OCI-LY7 (cell line): ENCODE measurements around the gene HOXB8. TPM values are rescaled to one million over a fixed set of nuclear protein-coding genes. Genes with fewer than 3 reads are reported as not detected.

Experiments used
- BruUV-seq: library from RNA; stranded (reverse); fragments of 400-500 nt; replicated peaks from 2 replicates; lab custom pipeline; 2021; lab: Mats Ljungman, UMichigan
- CTCF ChIA-PET: fragments of 300-600 bp; sonication (Branson Sonifier 250); formaldehyde crosslinking; loops from one replicate; lab custom pipeline; 2022; ENCODE audit warnings: antibody characterized with exemption; ENCODE audit not compliant: unreplicated experiment; lab: Charles Lee
- POLR2A ChIA-PET: fragments of 300-600 bp; sonication (Branson Sonifier 250); formaldehyde crosslinking; loops from one replicate; lab custom pipeline; 2022; ENCODE audit warnings: antibody characterized with exemption; lab: Charles Lee
- DNase-seq: peaks from one replicate; pipeline ENCODE4 v3.0.0-alpha.2; 2015; ENCODE audit warnings: low spot score
- H2AFZ ChIP-seq: fragments of 200-600 bp; sonication (generic), shearing (Covaris generic); 2 replicates; pipeline ENCODE4 v1.6.1; 2014; ENCODE audit warnings: mild to moderate bottlenecking, antibody characterized with exemption, low read length, moderate library complexity
- H3K27ac ChIP-seq: fragments of 200-600 bp; sonication (generic); 2 replicates; pipeline ENCODE4 v1.5.1; 2014; ENCODE audit warnings: mixed run types, low read depth, mild to moderate bottlenecking, moderate library complexity, low read length, inconsistent platforms; ENCODE audit not compliant: poor library complexity, severe bottlenecking
- H3K36me3 ChIP-seq: fragments of 200-600 bp; sonication (generic); 2 replicates; pipeline ENCODE4 v1.6.1; 2014; ENCODE audit warnings: mild to moderate bottlenecking, antibody characterized with exemption, low read length, moderate library complexity, mixed read lengths; ENCODE audit not compliant: insufficient read depth
- H3K4me1 ChIP-seq: fragments of 200-600 bp; sonication (generic); 2 replicates; pipeline ENCODE4 v1.5.1; 2014; ENCODE audit warnings: mild to moderate bottlenecking, low read length; ENCODE audit not compliant: insufficient read depth, poor library complexity, severe bottlenecking
- H3K4me2 ChIP-seq: fragments of 200-600 bp; sonication (generic); 2 replicates; pipeline ENCODE4 v1.6.1; 2014; ENCODE audit warnings: mild to moderate bottlenecking, low read length
- H3K4me3 ChIP-seq: fragments of 200-600 bp; sonication (generic); 2 replicates; pipeline ENCODE4 v1.5.1; 2014; ENCODE audit warnings: mild to moderate bottlenecking, low read depth, low read length; ENCODE audit not compliant: poor library complexity, severe bottlenecking
- H3K79me2 ChIP-seq: fragments of 200-600 bp; sonication (generic); 2 replicates; pipeline ENCODE4 v1.6.1; 2016; ENCODE audit warnings: low read depth, mild to moderate bottlenecking, low read length, moderate library complexity, mixed read lengths; ENCODE audit not compliant: insufficient read depth
- H3K9me2 ChIP-seq: fragments of 200-600 bp; sonication (generic); 2 replicates; pipeline ENCODE4 v1.6.1; 2016; ENCODE audit warnings: mild to moderate bottlenecking, low read length, mixed read lengths; ENCODE audit not compliant: insufficient read depth
- H3K9me3 ChIP-seq: fragments of 200-600 bp; sonication (generic); 2 replicates; pipeline ENCODE4 v1.6.1; 2014; ENCODE audit warnings: mild to moderate bottlenecking, mixed run types, low read length, mixed read lengths
- H4K20me1 ChIP-seq: fragments of 200-600 bp; sonication (generic); 2 replicates; pipeline ENCODE4 v1.6.1; 2014; ENCODE audit warnings: mild to moderate bottlenecking, antibody characterized with exemption, low read length, moderate library complexity, mixed read lengths; ENCODE audit not compliant: insufficient read depth
- EZH2phosphoT487 ChIP-seq: fragments of 200-600 bp; sonication (generic); IDR thresholded peaks from 2 replicates; pipeline ENCODE4 v1.6.1; 2018; ENCODE audit warnings: low read depth, borderline replicate concordance, mild to moderate bottlenecking, mixed run types, antibody characterized with exemption, low read length, moderate library complexity, mixed read lengths
- intact Hi-C: fragments of 100-400 bp; cut with micrococcal nuclease; formaldehyde crosslinking; loops from one replicate; pipeline ENCODE4 v1.10.0; 2022; ENCODE audit not compliant: unreplicated experiment
- total RNA-seq, 2 experiments: library from RNA; depleted of rRNA in 1 of 2; stranded (reverse); fragments of >200 nt in 1 of 2; shearing (Covaris generic) in 1 of 2; gene quantifications; 2 replicates each; pipeline ENCODE4 v1.2.3, GENCODE V29; 2014 to 2022
- TF ChIP-seq, protein P1 (sequence below): fragments of 200-600 bp; sonication (generic); conservative IDR thresholded peaks from 2 replicates; pipeline ENCODE4 v1.5.1; 2014; ENCODE audit warnings: mild to moderate bottlenecking, antibody characterized with exemption, low read length, moderate library complexity, mixed read lengths

HOXB8 gene
- total RNA-seq, 2 experiments from 2014 or later: not detected

DNA sequence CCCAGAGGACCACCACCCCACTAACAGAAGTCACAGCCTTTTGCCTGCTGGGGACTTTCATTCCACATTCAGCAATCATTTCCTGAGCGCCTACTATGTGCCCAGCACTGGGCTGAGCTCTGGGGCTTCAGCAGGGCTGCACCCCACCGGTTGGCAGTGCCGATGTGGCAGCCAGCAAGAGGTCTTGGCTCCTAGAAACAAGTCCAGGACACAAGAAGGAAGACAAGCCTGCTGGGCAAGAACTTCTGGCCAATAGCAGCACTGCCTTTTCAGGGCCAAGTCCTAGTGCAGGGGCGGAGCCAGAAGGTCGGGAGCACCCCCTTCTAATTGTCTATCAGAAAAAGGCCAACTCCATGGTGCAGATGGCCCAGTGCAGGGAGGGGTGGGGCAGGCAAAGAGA lies 24.0 kb upstream of the HOXB8 start:
- TF ChIP-seq EZH2phosphoT487: no peak
- TF ChIP-seq, protein P1, sequence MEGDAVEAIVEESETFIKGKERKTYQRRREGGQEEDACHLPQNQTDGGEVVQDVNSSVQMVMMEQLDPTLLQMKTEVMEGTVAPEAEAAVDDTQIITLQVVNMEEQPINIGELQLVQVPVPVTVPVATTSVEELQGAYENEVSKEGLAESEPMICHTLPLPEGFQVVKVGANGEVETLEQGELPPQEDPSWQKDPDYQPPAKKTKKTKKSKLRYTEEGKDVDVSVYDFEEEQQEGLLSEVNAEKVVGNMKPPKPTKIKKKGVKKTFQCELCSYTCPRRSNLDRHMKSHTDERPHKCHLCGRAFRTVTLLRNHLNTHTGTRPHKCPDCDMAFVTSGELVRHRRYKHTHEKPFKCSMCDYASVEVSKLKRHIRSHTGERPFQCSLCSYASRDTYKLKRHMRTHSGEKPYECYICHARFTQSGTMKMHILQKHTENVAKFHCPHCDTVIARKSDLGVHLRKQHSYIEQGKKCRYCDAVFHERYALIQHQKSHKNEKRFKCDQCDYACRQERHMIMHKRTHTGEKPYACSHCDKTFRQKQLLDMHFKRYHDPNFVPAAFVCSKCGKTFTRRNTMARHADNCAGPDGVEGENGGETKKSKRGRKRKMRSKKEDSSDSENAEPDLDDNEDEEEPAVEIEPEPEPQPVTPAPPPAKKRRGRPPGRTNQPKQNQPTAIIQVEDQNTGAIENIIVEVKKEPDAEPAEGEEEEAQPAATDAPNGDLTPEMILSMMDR: no peak
- no peak for DNase-seq
- Histone ChIP-seq H3K4me1 (no peaks in the 10 kb centered on the region), H3K9me2 (no peaks in the 10 kb centered on the region), H2AFZ (no peak overlapping the region), H3K79me2 (no peaks in the 10 kb centered on the region), H3K4me2 (no peak overlapping the region), H3K27ac (no peak overlapping the region), H3K36me3 (no peaks in the 10 kb centered on the region), H3K4me3 (no peak overlapping the region), H3K9me3 (no peaks in the 10 kb centered on the region), H4K20me1 (no peaks in the 10 kb centered on the region)
- BruUV-seq: no TSS peak
- intact Hi-C loops: no loop called here
- POLR2A ChIA-PET: interaction anchor here (0.5 to 0.6 kb wide), 2 partner anchors 265 to 416 kb away, joined by 3 to 5 read pairs; no protein-coding TSS in a partner anchor
- CTCF ChIA-PET: no interaction called here

DNA sequence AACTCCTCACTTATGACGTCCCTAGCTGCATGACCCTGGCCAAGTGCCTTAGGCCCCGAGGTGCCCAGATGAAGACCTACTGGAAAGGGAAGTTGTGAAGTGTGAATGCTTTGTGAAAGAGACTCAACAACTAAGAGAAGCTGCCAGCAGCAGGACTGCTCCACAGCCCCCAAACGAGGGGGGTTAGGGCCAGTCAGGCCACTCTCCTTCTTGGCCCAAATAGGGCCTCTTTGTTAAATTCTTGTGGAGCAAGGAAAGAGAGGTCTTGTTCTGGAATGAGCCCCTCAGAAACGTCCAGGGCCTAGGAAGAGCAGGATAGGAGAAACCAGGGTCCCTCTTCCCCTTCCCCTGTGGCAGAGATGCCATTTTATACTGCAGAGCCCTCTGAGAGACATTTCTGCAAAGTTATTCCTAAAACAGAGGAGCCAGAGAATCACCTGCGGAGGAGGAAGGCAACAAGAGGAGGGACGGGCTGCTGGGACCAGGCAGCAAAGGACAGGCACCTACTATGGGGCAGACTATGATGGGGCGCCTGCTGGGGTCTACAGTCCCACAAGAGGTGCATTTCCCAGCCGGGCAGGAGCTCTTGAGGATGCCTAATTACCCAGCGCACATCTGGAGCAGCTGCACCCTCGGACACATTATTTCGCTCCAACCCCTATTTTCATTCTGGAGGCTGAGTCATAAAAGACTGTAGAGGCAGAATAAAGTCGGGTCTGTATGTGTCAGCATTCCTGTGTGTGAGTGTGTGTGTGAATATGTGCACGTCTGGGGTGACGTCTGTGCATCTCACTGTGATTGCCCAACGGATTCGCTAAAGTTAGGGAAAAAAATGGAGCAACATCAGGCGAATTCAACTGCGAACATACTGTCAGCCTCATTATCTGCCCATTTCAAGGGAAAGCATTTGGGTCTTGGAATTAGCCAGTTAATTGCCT lies 22.5 kb upstream of the HOXB8 start:
- no TSS peak for BruUV-seq
- Histone ChIP-seq H3K79me2 (no peaks in the 10 kb centered on the region), H3K4me2 (no peak overlapping the region), H4K20me1 (no peaks in the 10 kb centered on the region), H3K36me3 (no peaks in the 10 kb centered on the region), H3K9me3 (no peaks in the 10 kb centered on the region), H3K9me2 (no peaks in the 10 kb centered on the region), H2AFZ (no peak overlapping the region), H3K4me1 (no peaks in the 10 kb centered on the region), H3K4me3 (no peak overlapping the region), H3K27ac (no peak overlapping the region)
- TF ChIP-seq, protein P1: no peak
- TF ChIP-seq EZH2phosphoT487: no peak
- intact Hi-C loops: no loop called here
- ChIA-PET CTCF (interaction anchor here (1.0 kb wide), 1 partner anchor 14 kb away, joined by 3 read pairs; no protein-coding TSS in a partner anchor), POLR2A (no interaction called here)
- DNase-seq: no peak
